ENCODE measurements around the gene GREB1.

Gene GREB1

GRCh38 chr2:11507517-11507916, 26.3 kb upstream of the GREB1 start:
- in situ Hi-C loops (cut with HindIII; ENCODE audit: low sequenced_read_pairs): no loop called here

GRCh38 chr2:11508279-11508678, 25.6 kb upstream of the GREB1 start:
- in situ Hi-C loops (cut with HindIII; ENCODE audit: low sequenced_read_pairs): no loop called here

GRCh38 chr2:11509657-11510360, 24.0 kb upstream of the GREB1 start:
- in situ Hi-C loops (cut with HindIII; ENCODE audit: low sequenced_read_pairs): no loop called here

- in situ Hi-C loops (cut with HindIII; ENCODE audit: low sequenced_read_pairs): no loop called here
These were observed 21.4 kb upstream of the GREB1 start for GRCh38 chr2:11512431-11512830.

- in situ Hi-C loops (cut with HindIII; ENCODE audit: low sequenced_read_pairs): no loop called here
These were observed 20.5 kb upstream of the GREB1 start for GRCh38 chr2:11513319-11513718.

GRCh38 chr2:11514081-11514730, 19.6 kb upstream of the GREB1 start:
- in situ Hi-C loops (cut with HindIII; ENCODE audit: low sequenced_read_pairs): no loop called here

GRCh38 chr2:11514904-11515303, 18.9 kb upstream of the GREB1 start:
- in situ Hi-C loops (cut with HindIII; ENCODE audit: low sequenced_read_pairs): no loop called here

GRCh38 chr2:11515490-11515981, 18.3 kb upstream of the GREB1 start:
- in situ Hi-C loops (cut with HindIII; ENCODE audit: low sequenced_read_pairs): no loop called here

- in situ Hi-C loops (cut with HindIII; ENCODE audit: low sequenced_read_pairs): no loop called here
These were observed 16.7 kb upstream of the GREB1 start for GRCh38 chr2:11516984-11517648.

GRCh38 chr2:11517906-11518305, 15.9 kb upstream of the GREB1 start:
- in situ Hi-C loops (cut with HindIII; ENCODE audit: low sequenced_read_pairs): no loop called here

- in situ Hi-C loops (cut with HindIII; ENCODE audit: low sequenced_read_pairs): no loop called here
These were observed 13.7 kb upstream of the GREB1 start for GRCh38 chr2:11520092-11520693.

GRCh38 chr2:11521775-11522174, 12.1 kb upstream of the GREB1 start:
- in situ Hi-C loops (cut with HindIII; ENCODE audit: low sequenced_read_pairs): no loop called here

GRCh38 chr2:11524470-11524869, 9.4 kb upstream of the GREB1 start:
- in situ Hi-C loops (cut with HindIII; ENCODE audit: low sequenced_read_pairs): no loop called here

GRCh38 chr2:11525762-11526161, 8.1 kb upstream of the GREB1 start:
- in situ Hi-C loops (cut with HindIII; ENCODE audit: low sequenced_read_pairs): loop anchor here (5.0 kb wide), 1 partner anchor 82 kb away; no protein-coding TSS in a partner anchor

GRCh38 chr2:11527001-11527400, 6.8 kb upstream of the GREB1 start:
- in situ Hi-C loops (cut with HindIII; ENCODE audit: low sequenced_read_pairs): loop anchor here (5.0 kb wide), 1 partner anchor 80 kb away; no protein-coding TSS in a partner anchor

GRCh38 chr2:11528228-11528627, 5.6 kb upstream of the GREB1 start:
- in situ Hi-C loops (cut with HindIII; ENCODE audit: low sequenced_read_pairs): loop anchor here (5.0 kb wide), 1 partner anchor 79 kb away; no protein-coding TSS in a partner anchor

- in situ Hi-C loops (cut with HindIII; ENCODE audit: low sequenced_read_pairs): no loop called here
These were observed 2.9 kb upstream of the GREB1 start for GRCh38 chr2:11530864-11531465.

GRCh38 chr2:11532416-11533055, 1.3 kb upstream of the GREB1 start:
- in situ Hi-C loops (cut with HindIII; ENCODE audit: low sequenced_read_pairs): no loop called here

GRCh38 chr2:11534071-11534745, 363 bp downstream of the GREB1 start:
- in situ Hi-C loops (cut with HindIII; ENCODE audit: low sequenced_read_pairs): no loop called here
